IPS DF 4.7 (cell line): ENCODE data around the gene SLC5A11.

Experiments
- DNase-seq: peaks from one replicate; pipeline ENCODE4 v3.0.0-alpha.2; 2013; ENCODE audit warnings: low spot score; ENCODE audit errors: extremely low read depth

The SLC5A11 gene

DNA sequence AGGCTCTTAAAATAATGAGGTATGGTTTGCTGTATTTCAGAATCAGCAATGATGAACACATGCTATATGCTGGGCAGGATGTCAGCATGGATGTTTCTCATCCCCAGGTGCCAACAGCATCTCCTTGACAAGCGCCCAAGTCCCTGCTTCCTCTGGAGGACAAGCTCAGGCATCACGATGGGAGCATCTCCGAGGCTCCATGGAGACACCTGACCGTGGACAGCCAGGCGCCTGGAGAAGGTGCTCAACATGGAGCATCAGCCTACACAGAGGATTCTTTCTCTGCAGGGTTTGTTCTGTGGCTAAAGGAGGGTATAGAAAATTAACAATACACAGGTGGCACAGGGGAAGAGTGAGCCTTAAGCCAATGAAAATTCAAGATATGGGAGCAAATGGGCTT lies 72.1 kb downstream of the SLC5A11 start:
- DNase-seq = no peak

GRCh38 chr16:24918641-24919040 lies 72.9 kb downstream of the SLC5A11 start:
- DNase-seq = no peak

DNA sequence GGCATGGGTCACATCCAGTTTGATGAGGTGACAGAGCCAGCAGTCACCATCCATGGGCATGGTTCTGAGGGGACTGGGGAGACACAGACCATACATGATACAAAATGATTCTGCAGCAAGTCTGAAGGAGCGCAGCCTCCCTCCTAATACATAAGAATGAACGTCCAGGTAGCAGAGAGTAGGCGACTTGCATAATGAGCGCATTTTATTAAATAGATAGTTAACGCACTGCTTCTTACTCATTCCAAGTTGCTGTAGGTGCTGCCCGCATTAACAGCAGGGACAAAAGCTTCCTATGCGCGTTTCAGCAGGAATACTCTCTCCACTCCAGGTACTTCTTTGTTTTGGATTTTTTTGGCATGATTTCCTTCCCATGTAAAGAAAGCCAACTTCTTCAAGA lies 73.8 kb downstream of the SLC5A11 start:
- DNase-seq = no peak

- DNase-seq = no peak
Measured at GRCh38 chr16:24920568-24920967, 74.8 kb downstream of the SLC5A11 start.

DNA sequence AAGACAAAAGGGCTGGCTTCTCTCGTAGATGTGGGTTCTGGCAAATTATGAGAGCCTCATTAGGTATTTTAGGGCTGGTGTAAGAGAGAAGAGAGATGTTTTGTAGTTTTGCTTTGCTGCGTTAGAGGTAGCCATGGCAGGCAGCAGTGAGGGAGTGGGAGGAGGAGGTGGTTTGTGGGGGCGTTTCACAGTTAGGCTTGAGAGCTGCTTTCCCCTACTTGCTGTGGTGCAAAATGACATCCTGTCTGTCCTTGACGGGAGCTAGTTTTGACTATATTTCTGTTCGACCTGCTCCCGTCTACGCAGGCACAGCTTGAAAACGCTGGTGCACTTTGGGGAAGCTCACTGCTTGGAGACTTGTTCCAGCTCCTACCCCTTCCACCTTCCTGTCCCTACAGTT lies 75.5 kb downstream of the SLC5A11 start:
- no peak for DNase-seq

DNA sequence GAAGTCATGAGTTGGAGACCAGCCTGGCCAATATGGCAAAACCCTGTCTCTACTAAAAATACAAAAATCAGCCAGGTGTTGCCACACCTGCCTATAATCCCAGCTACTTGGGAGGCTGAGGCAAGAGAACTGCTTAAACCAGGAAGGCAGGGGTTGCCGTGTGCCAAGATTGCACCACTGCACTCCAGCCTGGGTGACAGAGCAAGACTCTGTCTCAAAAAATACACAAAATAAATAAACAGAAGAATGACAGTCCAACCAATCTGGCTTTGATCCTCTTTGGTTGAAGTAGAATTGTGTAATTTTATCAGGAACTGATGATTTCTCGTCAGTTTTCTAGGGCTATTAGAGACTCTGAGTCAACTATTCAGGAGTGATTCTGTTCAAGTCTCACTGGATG lies 79.4 kb downstream of the SLC5A11 start:
- no peak for DNase-seq

- no peak for DNase-seq
Measured at GRCh38 chr16:24929409-24929808, 83.6 kb downstream of the SLC5A11 start.

DNA sequence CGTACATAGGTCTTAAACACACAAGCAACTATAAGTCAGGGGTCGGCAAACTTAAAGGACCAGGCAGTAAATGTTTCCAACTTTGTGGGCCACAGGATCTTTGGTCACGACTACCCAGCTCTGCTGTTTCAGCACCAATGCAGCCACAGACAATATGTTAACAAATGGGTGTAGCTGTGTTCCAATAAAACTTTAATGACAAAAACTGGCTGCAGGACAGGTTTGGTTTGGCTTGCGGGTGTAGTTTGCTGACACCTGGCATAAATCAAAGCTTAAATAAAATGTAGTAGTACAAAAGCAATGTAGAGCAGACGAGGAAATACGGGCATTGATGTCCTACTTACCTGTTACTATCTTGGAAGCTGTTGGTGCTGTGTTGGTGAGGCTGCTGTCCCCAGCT lies 84.7 kb downstream of the SLC5A11 start:
- DNase-seq = no peak

GRCh38 chr16:24931091-24931490 lies 85.3 kb downstream of the SLC5A11 start:
- DNase-seq = no peak

DNA sequence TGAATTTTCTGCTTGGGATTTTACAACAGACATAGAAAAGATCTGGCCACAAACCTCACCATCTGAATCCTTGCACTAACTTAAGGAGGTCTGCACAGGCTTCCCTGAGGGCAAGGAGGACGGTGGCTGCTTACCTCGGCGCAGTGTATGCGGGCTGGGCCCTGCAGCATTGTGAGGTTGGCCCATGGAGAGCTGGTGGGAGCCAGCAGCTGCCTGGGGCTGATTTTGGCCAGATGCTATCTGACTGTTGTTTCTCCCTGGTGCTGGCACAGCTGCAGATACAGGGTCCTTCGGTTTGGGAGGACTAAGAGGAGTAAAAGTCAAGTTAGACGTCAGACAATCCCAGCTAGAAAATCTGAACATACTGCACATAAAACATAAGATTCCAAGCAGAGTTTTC lies 89.6 kb downstream of the SLC5A11 start:
- DNase-seq = no peak

DNA sequence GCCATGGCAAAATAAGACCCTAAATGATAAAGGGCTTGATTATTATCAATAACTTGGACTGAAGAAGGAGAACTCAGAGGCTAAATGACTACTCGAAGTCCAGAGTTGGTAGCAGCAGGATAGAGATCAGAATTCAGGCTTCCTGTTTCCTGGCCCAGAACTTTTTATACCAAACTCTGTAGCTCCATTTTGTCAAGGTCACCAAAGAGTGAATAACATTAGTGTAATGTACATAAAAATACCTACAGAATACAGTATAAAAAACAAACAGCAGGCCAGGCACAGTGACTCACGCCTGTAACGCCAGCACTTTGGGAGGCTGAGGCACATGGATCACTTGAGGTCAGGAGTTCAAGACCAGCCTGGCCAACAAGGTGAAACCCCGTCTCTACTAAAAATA lies 90.4 kb downstream of the SLC5A11 start:
- DNase-seq = no peak

DNA sequence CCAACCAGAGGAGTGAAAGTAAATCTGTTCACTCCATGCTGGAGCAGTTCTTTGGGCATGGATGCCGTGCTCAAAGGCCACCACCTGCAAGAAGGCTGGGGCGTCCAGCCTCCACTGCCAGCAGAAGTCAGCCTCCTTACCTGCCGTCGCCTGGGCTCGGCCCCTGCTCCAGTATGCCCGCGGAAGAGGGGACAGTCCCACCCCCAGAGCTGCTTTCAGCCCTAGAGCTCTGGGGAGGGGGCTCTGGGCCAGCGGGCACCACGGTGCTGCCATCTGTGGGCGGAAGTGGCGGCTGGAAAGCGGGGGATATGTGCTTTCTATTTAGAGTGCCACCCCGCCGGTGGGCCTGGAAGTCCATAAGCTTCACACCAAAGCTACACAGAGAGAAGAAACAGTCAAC lies 93.5 kb downstream of the SLC5A11 start:
- DNase-seq = no peak

- DNase-seq = no peak
Measured at GRCh38 chr16:24939738-24940137, 94.0 kb downstream of the SLC5A11 start.

DNA sequence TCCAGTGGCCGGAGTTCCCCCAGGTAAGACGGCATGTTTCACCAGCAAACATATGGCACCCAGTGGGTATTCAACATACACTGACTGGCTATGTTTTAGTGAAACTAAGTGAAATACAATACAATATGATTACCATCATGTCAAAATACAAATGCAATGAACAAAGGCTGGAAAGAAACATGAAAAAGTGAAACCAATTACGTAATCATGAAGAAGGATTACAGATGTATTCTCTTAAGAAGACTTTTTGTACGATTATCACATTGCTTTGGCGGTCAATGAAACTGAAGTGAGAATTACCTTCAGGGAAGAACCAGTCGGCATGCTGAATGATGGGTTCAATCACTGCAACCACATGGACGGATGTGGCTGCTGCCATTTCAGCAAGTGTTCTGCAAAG lies 97.7 kb downstream of the SLC5A11 start:
- DNase-seq = no peak

- no peak for DNase-seq
Measured at GRCh38 chr16:24944206-24944605, 98.4 kb downstream of the SLC5A11 start.

GRCh38 chr16:24946155-24946554 lies 100.4 kb downstream of the SLC5A11 start:
- DNase-seq = no peak

DNA sequence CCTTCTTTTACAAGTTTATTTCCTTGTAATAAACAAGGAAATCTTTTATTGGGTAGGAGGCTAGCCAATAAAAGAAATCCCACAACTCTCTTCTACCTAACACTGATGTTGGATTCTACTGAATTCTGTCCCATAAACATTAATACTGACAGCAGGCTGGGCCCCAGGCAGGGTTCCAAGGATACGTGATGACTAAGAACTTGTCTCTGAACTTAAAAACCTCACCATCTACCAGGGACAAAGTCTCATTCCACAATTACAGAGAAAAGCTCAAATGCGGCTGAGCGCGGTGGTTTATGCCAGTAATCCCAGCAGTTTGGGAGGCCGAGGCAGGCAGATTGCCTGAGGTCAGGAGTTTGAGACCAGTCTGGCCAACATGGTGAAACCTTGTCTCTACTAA lies 104.5 kb downstream of the SLC5A11 start:
- no peak for DNase-seq

DNA sequence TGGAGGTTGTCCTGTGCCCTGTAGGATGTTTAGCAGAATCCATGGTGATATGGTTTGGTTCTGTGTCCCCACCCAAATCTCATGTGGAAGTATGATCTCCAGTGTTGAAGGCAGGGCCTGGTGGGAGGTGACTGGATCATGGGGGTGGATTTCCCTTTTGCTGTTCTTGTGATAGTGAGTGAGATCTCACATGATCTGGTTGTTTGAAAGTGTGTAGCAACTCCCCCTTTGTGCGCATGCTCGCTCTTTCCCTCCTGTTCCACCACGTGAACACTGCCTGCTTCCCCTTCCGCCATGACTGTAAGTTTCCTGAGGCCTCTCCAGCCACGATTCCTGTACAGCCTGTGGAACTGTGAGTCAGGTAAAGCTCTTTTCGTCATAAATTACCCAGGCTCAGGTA lies 107.5 kb downstream of the SLC5A11 start:
- no peak for DNase-seq

- no peak for DNase-seq
Measured at GRCh38 chr16:24953721-24954120, 108.0 kb downstream of the SLC5A11 start.

- no peak for DNase-seq
Measured at GRCh38 chr16:24954137-24954536, 108.4 kb downstream of the SLC5A11 start.

- no peak for DNase-seq
Measured at GRCh38 chr16:24955975-24956731, 110.4 kb downstream of the SLC5A11 start.

DNA sequence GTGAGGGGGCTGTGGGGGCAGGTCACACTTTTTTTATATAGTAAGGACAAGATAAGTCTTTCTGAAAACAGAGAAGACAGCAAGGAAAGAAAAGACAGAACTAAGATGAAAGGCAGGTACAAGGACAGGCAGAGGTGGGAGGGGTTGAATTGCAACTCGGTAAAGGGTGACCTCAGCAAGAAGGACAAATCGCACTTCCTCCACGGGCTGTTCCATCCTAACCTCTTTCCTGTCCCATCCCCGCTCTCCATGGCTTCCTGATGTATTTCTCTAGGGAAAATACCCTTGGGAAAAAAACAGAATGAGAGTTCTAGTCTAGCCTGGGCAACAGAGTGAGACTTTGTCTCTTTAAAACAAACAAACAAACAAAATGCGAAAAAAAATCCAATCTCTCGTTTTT lies 112.1 kb downstream of the SLC5A11 start:
- DNase-seq = no peak
